Mammary epithelial cell (primary cell): ENCODE measurements around the gene COL13A1.

ENCODE experiments used
- CTCF ChIP-seq, 2 donors: IDR thresholded peaks in 1 of 2; conservative IDR thresholded peaks in 1 of 2; 2 replicates each; pipeline ENCODE4 v1.5.1; 2011 to 2012; ENCODE audit warnings: inconsistent platforms in 2 of 2, low read length in 2 of 2, mild to moderate bottlenecking in 2 of 2, control low read depth in 1 of 2, low read depth in 1 of 2; ENCODE audit not compliant: insufficient read depth in 1 of 2; ENCODE audit errors: extremely low read depth in 1 of 2
- EZH2 ChIP-seq: IDR thresholded peaks from 2 replicates; pipeline ENCODE4 v1.6.1; 2012; ENCODE audit warnings: low read length, inconsistent platforms, borderline replicate concordance

- TF ChIP-seq CTCF (conservative IDR thresholded peaks at IDR 0.05 in 1 of 2, IDR thresholded peaks at IDR 0.05 in 1 of 2; ENCODE audit: extremely low read depth in 1 of 2, insufficient read depth in 1 of 2, low read depth in 1 of 2, low read length in 2 of 2) (no peak), EZH2 (no peak)
Measured at GRCh38 chr10:69855346-69856111, 53.8 kb downstream of the COL13A1 start.
